Duodenal mucosa (tissue), 2 donors: ENCODE measurements around the gene AFG3L2.
A peak's percentile ranks its signal among the peaks of the same experiment; 100 is the strongest.

Experiments used
- H3K27ac ChIP-seq: one replicate; pipeline ENCODE4 v1.7.0; 2013; ENCODE audit warnings: low read depth, low read length
- H3K27me3 ChIP-seq, 2 donors: one replicate each; pipeline ENCODE4 v1.7.0; 2013; ENCODE audit warnings: low read length in 2 of 2, control low read depth in 1 of 2; ENCODE audit not compliant: insufficient read depth in 2 of 2, control insufficient read depth in 1 of 2
- H3K36me3 ChIP-seq, 2 donors: one replicate each; pipeline ENCODE4 v1.7.0; 2013; ENCODE audit warnings: low read length in 2 of 2, control low read depth in 1 of 2; ENCODE audit not compliant: insufficient read depth in 2 of 2, control insufficient read depth in 1 of 2
- H3K4me1 ChIP-seq, 2 donors: one replicate each; pipeline ENCODE4 v1.7.0; 2013; ENCODE audit warnings: low read length in 2 of 2, control low read depth in 1 of 2; ENCODE audit not compliant: insufficient read depth in 2 of 2, control insufficient read depth in 1 of 2
- H3K4me3 ChIP-seq, 2 donors: one replicate each; pipeline ENCODE4 v1.7.0; 2013; ENCODE audit warnings: low read length in 2 of 2, low read depth in 1 of 2
- H3K9ac ChIP-seq, 2 donors: one replicate each; pipeline ENCODE4 v1.7.0; 2013; ENCODE audit warnings: low read length in 2 of 2, low read depth in 1 of 2
- H3K9me3 ChIP-seq, 2 donors: one replicate each; pipeline ENCODE4 v1.7.0; 2013; ENCODE audit warnings: low read length in 2 of 2, control low read depth in 1 of 2; ENCODE audit not compliant: control insufficient read depth in 1 of 2

The AFG3L2 gene

DNA sequence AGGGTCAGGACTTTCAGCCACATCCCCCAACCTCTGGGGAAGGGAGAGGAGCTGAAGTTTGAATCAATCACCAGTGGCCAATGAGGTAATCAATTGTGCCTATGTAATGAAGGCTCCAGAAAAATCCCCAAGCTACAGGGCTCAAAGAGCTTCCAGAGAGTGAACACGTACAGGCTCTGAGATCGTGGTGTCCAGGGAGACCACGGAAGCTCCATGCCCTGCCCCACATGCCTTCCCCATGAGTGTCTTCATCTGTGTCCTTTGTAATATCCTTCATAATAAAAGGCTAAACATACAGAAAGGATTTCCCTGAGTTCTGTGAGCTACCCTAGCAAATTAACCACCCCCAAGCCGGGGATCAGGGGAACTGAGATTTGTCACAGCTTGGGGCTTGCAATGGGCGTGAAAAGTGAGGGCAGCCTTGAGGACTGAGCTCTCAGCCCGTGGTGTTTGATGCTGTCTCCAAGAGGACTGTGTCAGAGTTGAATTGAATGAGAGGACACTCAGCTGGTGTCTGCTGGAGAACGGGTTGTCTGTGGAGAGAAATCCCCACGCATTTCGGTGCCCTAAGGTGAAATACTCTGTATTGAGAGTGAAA lies 94.5 kb downstream of the AFG3L2 start:
- Histone ChIP-seq H3K4me3 (no peak overlapping the region), H3K27me3 (peaks cover 6 to 7% of the 10 kb centered on the region in 2 donors), H3K36me3 (no peaks in the 10 kb centered on the region), H3K27ac (no peak overlapping the region), H3K9ac (no peak overlapping the region), H3K9me3 (no peaks in the 10 kb centered on the region), H3K4me1 (no peaks in the 10 kb centered on the region)

DNA sequence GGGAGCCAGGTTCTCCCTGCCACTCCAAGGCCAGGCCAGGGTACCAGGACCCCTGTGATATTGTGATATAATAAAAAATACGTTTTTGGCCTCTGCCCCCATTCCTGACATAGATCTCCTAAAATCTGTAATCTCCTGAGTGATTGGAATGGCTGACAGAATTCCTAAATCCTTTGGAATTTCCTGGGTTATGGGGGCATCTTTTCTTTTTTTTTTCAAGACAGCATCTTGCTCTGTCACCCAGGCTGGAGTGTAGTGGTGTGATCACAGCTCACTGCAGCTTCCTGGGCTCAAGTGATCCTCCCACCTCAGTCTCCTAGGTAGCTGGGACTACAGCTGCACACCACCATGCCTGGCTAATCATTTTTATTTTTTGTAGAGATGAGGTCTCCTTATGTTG lies 95.2 kb downstream of the AFG3L2 start:
- H3K4me3 ChIP-seq, result no peak overlapping the region
- no peak overlapping the region for H3K9ac ChIP-seq
- no peak overlapping the region for H3K27ac ChIP-seq
- H3K9me3 ChIP-seq, result no peaks in the 10 kb centered on the region
- H3K4me1 ChIP-seq, result no peaks in the 10 kb centered on the region
- H3K27me3 ChIP-seq, result peaks cover 0 to under 1% of the 10 kb centered on the region in 2 donors
- H3K36me3 ChIP-seq, result no peaks in the 10 kb centered on the region

DNA sequence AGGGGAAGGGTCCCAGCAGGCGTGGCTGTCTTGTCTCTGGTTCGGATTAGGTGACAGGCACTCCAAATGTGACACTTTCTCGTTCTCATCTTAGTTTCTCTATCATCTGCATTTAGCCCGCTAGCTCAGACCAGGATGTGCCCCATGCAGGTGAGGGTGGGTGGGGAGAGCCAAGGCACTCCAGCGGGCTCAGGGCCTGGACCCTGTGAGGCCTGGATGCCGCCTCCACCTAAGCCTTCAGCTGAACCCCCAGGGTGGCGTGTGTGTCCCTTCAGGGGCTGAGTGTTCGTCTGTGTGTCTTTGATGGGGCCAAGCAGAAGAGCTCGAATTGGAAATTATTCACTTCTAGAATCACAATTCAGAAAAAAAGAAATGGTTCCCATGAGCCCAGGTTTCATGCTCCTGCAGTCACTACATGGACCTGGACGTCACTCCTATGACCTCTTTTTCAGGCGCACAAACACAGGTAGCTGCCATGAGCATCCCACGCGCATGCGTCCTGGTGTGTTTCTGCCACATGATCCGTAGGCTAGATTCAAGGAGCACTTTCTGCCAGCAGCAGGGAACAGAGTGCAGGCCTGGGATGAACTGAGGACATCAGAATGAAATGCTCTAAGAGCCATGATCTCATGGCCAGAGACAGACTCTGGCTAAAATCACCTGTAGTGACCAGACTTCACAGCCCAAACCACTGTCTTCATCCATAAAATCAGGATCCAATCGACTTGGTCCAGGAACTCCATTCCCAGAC lies 97.1 kb downstream of the AFG3L2 start:
- H3K4me3 ChIP-seq, result peak overlapping the region in 1 of 2 donors; percentile 19
- H3K9me3 ChIP-seq, result no peaks in the 10 kb centered on the region
- no peaks in the 10 kb centered on the region for H3K27me3 ChIP-seq
- no peaks in the 10 kb centered on the region for H3K4me1 ChIP-seq
- H3K9ac ChIP-seq, result peak overlapping the region in 1 of 2 donors; percentile 46
- H3K36me3 ChIP-seq, result no peaks in the 10 kb centered on the region
- peak overlapping the region; percentile 84 for H3K27ac ChIP-seq
